ENCODE results near the gene ITFG1. TPM values are rescaled to one million over a fixed set of nuclear protein-coding genes. Genes with fewer than 3 reads are reported as not detected.

ITFG1 gene
- total and polyA plus RNA-seq, 2 of the 8 experiments (the other 6 are each of a cell fraction or from before 2014, with no cell fraction given), result 13.8 to 22.2 TPM

GRCh38 chr16:47144559-47144877, 316.3 kb downstream of the ITFG1 start:
- H2BK12ac ChIP-seq (ENCODE audit: low read depth, low read length), result no peak overlapping the region
- ChIA-PET POLR2A (ENCODE audit: partially characterized antibody) (interaction anchor here (1.3 to 1.7 kb wide), 3 partner anchors 12 to 740 kb away, joined by 3 to 5 read pairs (median 4); partner anchors contain the start of gene DNAJA2), CTCF (ENCODE audit: partially characterized antibody) (interaction anchor here (0.6 to 5.2 kb wide), 23 partner anchors 9 to 1021 kb away, joined by 3 to 27 read pairs (median 4); partner anchors contain the start of genes ITFG1 and PHKB)
- H3K79me1 ChIP-seq (ENCODE audit: low read depth, low read length), result no peaks in the 10 kb centered on the region
- no peak overlapping the region for H3K23ac ChIP-seq (ENCODE audit: insufficient read length)
- H3K79me2 ChIP-seq (ENCODE audit: control insufficient read depth in 1 of 2, insufficient read depth in 2 of 2, low read length in 2 of 2), result peaks cover 0 to 14% of the 10 kb centered on the region in 2 experiments; a peak in 2 of 4 replicates
- peaks cover 2% of the 10 kb centered on the region in 2 experiments for H4K20me1 ChIP-seq (replicated peaks in 1 of 2; ENCODE audit: control insufficient read depth in 1 of 2, insufficient read depth in 2 of 2, low read length in 2 of 2)
- no peak overlapping the region for H2BK20ac ChIP-seq (ENCODE audit: low read length)
- H3K9ac ChIP-seq (replicated peaks in 1 of 4; ENCODE audit: extremely low read depth in 1 of 4, low read depth in 3 of 4, low read length in 3 of 4), result no peak overlapping the region
- no peak overlapping the region for H2BK5ac ChIP-seq (ENCODE audit: low read depth, low read length)
- H3K36me3 ChIP-seq (ENCODE audit: control insufficient read depth in 2 of 4, insufficient read depth in 4 of 4, low read length in 3 of 4), result no peaks in the 10 kb centered on the region
- no peak overlapping the region for H2BK15ac ChIP-seq (ENCODE audit: low read length)
- H3K4me2 ChIP-seq (ENCODE audit: insufficient read depth in 1 of 2, low read depth in 2 of 2, low read length in 2 of 2), result peak overlapping the region; percentile 11 to 90; a peak in 3 of 4 replicates
- FAIRE-seq (no peak), DNase-seq (ENCODE audit: low read depth in 1 of 2, low spot score in 2 of 2) (no peak)
- H3K18ac ChIP-seq (ENCODE audit: extremely low read depth, low read length), result no peak overlapping the region
- peaks cover 2 to 31% (median 19%) of the 10 kb centered on the region in 4 experiments for H3K27me3 ChIP-seq (replicated peaks in 1 of 4; ENCODE audit: control insufficient read depth in 3 of 4, extremely low read depth in 1 of 4, insufficient read depth in 3 of 4, low read length in 3 of 4)
- H2AK5ac ChIP-seq (ENCODE audit: low read depth, low read length), result no peak overlapping the region
- H4K5ac ChIP-seq (ENCODE audit: insufficient read length, low read depth, low read length), result no peak overlapping the region
- no peaks in the 10 kb centered on the region for H3K9me3 ChIP-seq (ENCODE audit: insufficient read depth in 2 of 2, low read depth in 1 of 2, low read length in 1 of 2)
- H3K14ac ChIP-seq (ENCODE audit: insufficient read length), result no peak overlapping the region
- H3K56ac ChIP-seq (replicated peaks; ENCODE audit: insufficient read length, low read depth, low read length), result no peak overlapping the region
- no peak overlapping the region for H4K8ac ChIP-seq (ENCODE audit: extremely low read depth, insufficient read depth, low read length)
- H3K4me1 ChIP-seq (replicated peaks in 1 of 4; ENCODE audit: control insufficient read depth in 3 of 4, insufficient read depth in 4 of 4, low read length in 3 of 4), result 0 out of 7 replicates have a peak, but pooled peaks cover 0 to 2% (median 0%) of the 10 kb centered on the region in 4 experiments
- 21% methylated on average over 10 of the region's 10 CpGs; no CpG with 5 or more reads in 1 of the 2 experiments for WGBS, 2 experiments (ENCODE audit: extremely low coverage in 1 of 2, insufficient coverage in 1 of 2, insufficient read length in 1 of 2, insufficient replicate concordance in 2 of 2, low coverage in 1 of 2, low lambda C conversion rate in 2 of 2, missing lambda C conversion rate in 1 of 2)
- H3K27ac ChIP-seq (ENCODE audit: low read depth, low read length), result no peak overlapping the region
- H4K91ac ChIP-seq (replicated peaks; ENCODE audit: insufficient read length, low read length), result no peak overlapping the region
- H2AFZ ChIP-seq (ENCODE audit: low read length), result no peak overlapping the region
- H3K4me3 ChIP-seq (ENCODE audit: extremely low read depth in 1 of 4, insufficient read depth in 2 of 4, low read depth in 3 of 4, low read length in 4 of 4), result peak overlapping the region; percentile 9 to 62 (median 44)
- H3K4ac ChIP-seq (replicated peaks; ENCODE audit: insufficient read length, low read depth, low read length), result no peak overlapping the region
- peaks cover 2% of the 10 kb centered on the region; the same call in 1 of the 2 replicates for H3K23me2 ChIP-seq (ENCODE audit: low read depth, low read length)
- no peak overlapping the region for H2BK120ac ChIP-seq (replicated peaks; ENCODE audit: low read depth, low read length)
- TF ChIP-seq E2F6 (IDR thresholded peaks at IDR 0.05), result no peak

Measured in H1 (cell line).